HEK293 (cell line): ENCODE data around the gene STK4.

Experiments
- CTCF ChIA-PET: fragments of 350-600 bp; formaldehyde crosslinking; extraction: SDS; loops from one replicate; lab custom pipeline; 2021; ENCODE audit warnings: antibody characterized with exemption; lab: Yijun Ruan, JAX
- POLR2A ChIA-PET: fragments of 300-600 bp; formaldehyde crosslinking; extraction: SDS; loops from one replicate; lab custom pipeline; 2020; ENCODE audit warnings: antibody characterized with exemption, inconsistent platforms; lab: Yijun Ruan, JAX
- H3K27ac ChIP-seq: fragments of 200-500 bp; sonication (Bioruptor generic); 2 replicates; pipeline ENCODE4 v1.5.1; 2014; ENCODE audit warnings: low read depth, low read length, control low read depth, inconsistent platforms; ENCODE audit errors: extremely low read depth
- H3K36me3 ChIP-seq, 2 experiments: fragments of 200-500 bp in 1 of 2; sonication (Bioruptor generic) in 1 of 2; 1 replicate in 1 of 2; 2 replicates in 1 of 2; pipeline ENCODE4 v1.5.1; 2014 to 2017; ENCODE audit warnings: inconsistent platforms in 2 of 2, low read length in 2 of 2; ENCODE audit not compliant: control insufficient read depth in 2 of 2, insufficient read depth in 1 of 2
- H3K4me1 ChIP-seq: fragments of 200-500 bp; sonication (Bioruptor generic); 2 replicates; pipeline ENCODE4 v1.5.1; 2014; ENCODE audit warnings: mild to moderate bottlenecking, low read length, inconsistent platforms; ENCODE audit not compliant: control insufficient read depth, insufficient read depth
- H3K4me3 ChIP-seq: 2 replicates; pipeline ENCODE4 v1.5.1; 2011; ENCODE audit warnings: low read depth, mild to moderate bottlenecking, control low read depth, low read length, moderate library complexity
- H3K9me3 ChIP-seq: fragments of 200-500 bp; sonication (Bioruptor generic); 2 replicates; pipeline ENCODE4 v1.5.1; 2014; ENCODE audit warnings: low read depth, low read length, inconsistent platforms; ENCODE audit not compliant: control insufficient read depth, insufficient read depth
- BCL11B ChIP-seq: fragments of 450-650 bp; formaldehyde crosslinking; IDR thresholded peaks from 2 replicates; pipeline ENCODE4 v1.5.1; 2016; ENCODE audit warnings: low read depth, missing biosample characterization, missing genetic modification characterization
- EGR2 ChIP-seq: fragments of 450-650 bp; formaldehyde crosslinking; IDR thresholded peaks from 2 replicates; pipeline ENCODE4 v1.5.1; 2016; ENCODE audit warnings: low read depth, missing biosample characterization, missing genetic modification characterization
- KLF10 ChIP-seq: fragments of 450-650 bp; IDR thresholded peaks from 2 replicates; pipeline ENCODE4 v1.5.1; 2018; ENCODE audit warnings: missing biosample characterization, mild to moderate bottlenecking, missing genetic modification characterization
- KLF7 ChIP-seq: fragments of 450-650 bp; formaldehyde crosslinking; IDR thresholded peaks from 2 replicates; pipeline ENCODE4 v1.5.1; 2016; ENCODE audit warnings: missing biosample characterization, missing genetic modification characterization, borderline replicate concordance
- PBX3 ChIP-seq: sonication (generic); formaldehyde crosslinking; IDR thresholded peaks from 2 replicates; pipeline ENCODE4 v1.8.1; 2022; ENCODE audit warnings: mild to moderate bottlenecking, moderate library complexity, missing genetic modification reagents
- REPIN1 ChIP-seq: fragments of 450-650 bp; formaldehyde crosslinking; IDR thresholded peaks from 2 replicates; pipeline ENCODE4 v1.5.1; 2017; ENCODE audit warnings: missing biosample characterization, missing genetic modification characterization, low read depth
- SP3 ChIP-seq: fragments of 450-650 bp; formaldehyde crosslinking; IDR thresholded peaks from 2 replicates; pipeline ENCODE4 v1.5.1; 2016; ENCODE audit warnings: missing biosample characterization, missing genetic modification characterization
- WT1 ChIP-seq: fragments of 450-650 bp; formaldehyde crosslinking; IDR thresholded peaks from 2 replicates; pipeline ENCODE4 v1.5.1; 2016; ENCODE audit warnings: missing biosample characterization, missing genetic modification characterization
- ZFP37 ChIP-seq: fragments of 450-650 bp; formaldehyde crosslinking; IDR thresholded peaks from 2 replicates; pipeline ENCODE4 v1.5.1; 2016; ENCODE audit warnings: missing biosample characterization, missing genetic modification characterization
- ZNF121 ChIP-seq: fragments of 450-650 bp; formaldehyde crosslinking; IDR thresholded peaks from 2 replicates; pipeline ENCODE4 v1.5.1; 2016; ENCODE audit warnings: missing biosample characterization, missing genetic modification characterization
- ZNF239 ChIP-seq: fragments of 450-650 bp; formaldehyde crosslinking; IDR thresholded peaks from 2 replicates; pipeline ENCODE4 v1.5.1; 2016; ENCODE audit warnings: missing biosample characterization, missing genetic modification characterization
- ZNF394 ChIP-seq: fragments of 450-650 bp; formaldehyde crosslinking; IDR thresholded peaks from 2 replicates; pipeline ENCODE4 v1.5.1; 2016; ENCODE audit warnings: missing biosample characterization, missing genetic modification characterization, mild to moderate bottlenecking, moderate library complexity, borderline replicate concordance
- ZNF530 ChIP-seq: fragments of 450-650 bp; formaldehyde crosslinking; IDR thresholded peaks from 2 replicates; pipeline ENCODE4 v1.5.1; 2016; ENCODE audit warnings: low read depth, missing biosample characterization, missing genetic modification characterization
- ZNF544 ChIP-seq: fragments of 450-650 bp; formaldehyde crosslinking; IDR thresholded peaks from 2 replicates; pipeline ENCODE4 v1.5.0; 2017; ENCODE audit warnings: missing biosample characterization, missing genetic modification characterization
- ZNF660 ChIP-seq: fragments of 450-650 bp; IDR thresholded peaks from 2 replicates; pipeline ENCODE4 v1.5.1; 2018; ENCODE audit warnings: missing biosample characterization, mild to moderate bottlenecking, missing genetic modification characterization
- TF ChIP-seq, protein P1 (sequence below): fragments of 450-650 bp; formaldehyde crosslinking; IDR thresholded peaks from 2 replicates; pipeline ENCODE4 v1.5.1; 2016; ENCODE audit warnings: missing biosample characterization, missing genetic modification characterization
- TF ChIP-seq, protein P2 (sequence below): fragments of 450-650 bp; formaldehyde crosslinking; IDR thresholded peaks from 2 replicates; pipeline ENCODE4 v1.5.1; 2016; ENCODE audit warnings: missing biosample characterization, missing genetic modification characterization

The STK4 gene

DNA sequence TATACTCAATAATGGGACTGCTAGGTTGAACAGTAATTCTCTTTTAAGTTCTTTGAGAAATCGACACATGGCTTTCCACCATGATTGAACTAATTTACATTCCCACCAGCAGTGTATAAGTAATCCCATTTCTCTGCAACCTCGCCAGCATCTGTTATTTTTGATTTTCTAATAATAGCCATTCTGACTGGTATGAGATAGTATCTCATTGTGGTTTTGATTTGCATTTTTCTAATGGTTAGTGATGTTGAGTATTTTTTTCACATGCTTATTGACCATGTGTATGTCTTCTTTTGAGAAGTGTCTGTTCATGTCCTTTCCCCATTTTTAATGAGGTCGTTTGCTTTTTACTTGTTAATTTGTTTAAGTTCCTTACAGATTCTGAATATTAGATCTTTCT lies 66.5 kb downstream of the STK4 start:
- H3K9me3 ChIP-seq = no peaks in the 10 kb centered on the region
- peaks cover 11% of the 10 kb centered on the region for H3K4me1 ChIP-seq
- peaks cover under 1 to 12% of the 10 kb centered on the region in 2 experiments; a peak in 2 of 3 replicates for H3K36me3 ChIP-seq
- ChIA-PET POLR2A (no interaction called here), CTCF (interaction anchor here (0.7 to 1.7 kb wide), 3 partner anchors 11 to 258 kb away, joined by 3 to 5 read pairs (median 4); no protein-coding TSS in a partner anchor)
- TF ChIP-seq KLF10 (tag by site-specific recombination) (no peak), REPIN1 (no peak), WT1 (tag by site-specific recombination) (no peak), ZNF660 (tag by site-specific recombination) (no peak), EGR2 (tag by site-specific recombination) (no peak), ZNF544 (tag by site-specific recombination) (no peak), ZFP37 (tag by site-specific recombination) (no peak), SP3 (tag by site-specific recombination) (no peak), ZNF530 (tag by site-specific recombination) (no peak), ZNF239 (tag by site-specific recombination) (no peak), KLF7 (no peak), ZNF394 (no peak), ZNF121 (tag by site-specific recombination) (no peak), BCL11B (no peak)
- TF ChIP-seq, protein P1, sequence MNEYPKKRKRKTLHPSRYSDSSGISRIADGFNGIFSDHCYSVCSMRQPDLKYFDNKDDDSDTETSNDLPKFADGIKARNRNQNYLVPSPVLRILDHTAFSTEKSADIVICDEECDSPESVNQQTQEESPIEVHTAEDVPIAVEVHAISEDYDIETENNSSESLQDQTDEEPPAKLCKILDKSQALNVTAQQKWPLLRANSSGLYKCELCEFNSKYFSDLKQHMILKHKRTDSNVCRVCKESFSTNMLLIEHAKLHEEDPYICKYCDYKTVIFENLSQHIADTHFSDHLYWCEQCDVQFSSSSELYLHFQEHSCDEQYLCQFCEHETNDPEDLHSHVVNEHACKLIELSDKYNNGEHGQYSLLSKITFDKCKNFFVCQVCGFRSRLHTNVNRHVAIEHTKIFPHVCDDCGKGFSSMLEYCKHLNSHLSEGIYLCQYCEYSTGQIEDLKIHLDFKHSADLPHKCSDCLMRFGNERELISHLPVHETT = no peak
- H3K4me3 ChIP-seq = no peak overlapping the region
- H3K27ac ChIP-seq = no peak overlapping the region

DNA sequence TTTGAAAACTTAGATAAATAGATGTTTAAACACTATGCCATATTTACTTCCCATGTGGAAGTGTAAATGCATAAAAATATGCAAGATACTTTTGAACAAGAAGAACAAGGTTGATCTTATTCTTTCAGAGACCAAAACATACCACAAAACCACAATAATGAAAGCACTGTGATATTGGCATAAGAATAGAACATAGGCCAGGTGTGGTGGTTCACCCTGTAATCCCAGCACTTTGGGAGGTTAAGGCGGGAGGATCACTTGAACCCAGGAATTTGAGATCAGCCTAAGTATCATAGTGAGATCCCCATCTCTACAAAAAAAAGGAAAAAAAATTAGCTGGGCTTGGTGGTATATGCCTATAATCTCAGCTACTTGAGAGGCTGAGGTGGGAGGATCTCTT lies 68.1 kb downstream of the STK4 start:
- Histone ChIP-seq H3K4me1 (peaks cover 13% of the 10 kb centered on the region), H3K27ac (no peak overlapping the region)
- TF ChIP-seq, protein P2, sequence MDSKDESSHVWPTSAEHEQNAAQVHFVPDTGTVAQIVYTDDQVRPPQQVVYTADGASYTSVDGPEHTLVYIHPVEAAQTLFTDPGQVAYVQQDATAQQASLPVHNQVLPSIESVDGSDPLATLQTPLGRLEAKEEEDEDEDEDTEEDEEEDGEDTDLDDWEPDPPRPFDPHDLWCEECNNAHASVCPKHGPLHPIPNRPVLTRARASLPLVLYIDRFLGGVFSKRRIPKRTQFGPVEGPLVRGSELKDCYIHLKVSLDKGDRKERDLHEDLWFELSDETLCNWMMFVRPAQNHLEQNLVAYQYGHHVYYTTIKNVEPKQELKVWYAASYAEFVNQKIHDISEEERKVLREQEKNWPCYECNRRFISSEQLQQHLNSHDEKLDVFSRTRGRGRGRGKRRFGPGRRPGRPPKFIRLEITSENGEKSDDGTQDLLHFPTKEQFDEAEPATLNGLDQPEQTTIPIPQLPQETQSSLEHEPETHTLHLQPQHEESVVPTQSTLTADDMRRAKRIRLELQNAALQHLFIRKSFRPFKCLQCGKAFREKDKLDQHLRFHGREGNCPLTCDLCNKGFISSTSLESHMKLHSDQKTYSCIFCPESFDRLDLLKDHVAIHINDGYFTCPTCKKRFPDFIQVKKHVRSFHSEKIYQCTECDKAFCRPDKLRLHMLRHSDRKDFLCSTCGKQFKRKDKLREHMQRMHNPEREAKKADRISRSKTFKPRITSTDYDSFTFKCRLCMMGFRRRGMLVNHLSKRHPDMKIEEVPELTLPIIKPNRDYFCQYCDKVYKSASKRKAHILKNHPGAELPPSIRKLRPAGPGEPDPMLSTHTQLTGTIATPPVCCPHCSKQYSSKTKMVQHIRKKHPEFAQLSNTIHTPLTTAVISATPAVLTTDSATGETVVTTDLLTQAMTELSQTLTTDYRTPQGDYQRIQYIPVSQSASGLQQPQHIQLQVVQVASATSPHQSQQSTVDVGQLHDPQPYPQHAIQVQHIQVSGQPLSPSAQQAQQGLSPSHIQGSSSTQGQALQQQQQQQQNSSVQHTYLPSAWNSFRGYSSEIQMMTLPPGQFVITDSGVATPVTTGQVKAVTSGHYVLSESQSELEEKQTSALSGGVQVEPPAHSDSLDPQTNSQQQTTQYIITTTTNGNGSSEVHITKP = 0 out of 2 replicates have a peak, but pooled peaks have one; percentile 35
- no peak for TF ChIP-seq PBX3 (CRISPR knock-in tag)
- TF ChIP-seq, all 188 proteins: peak for 1
- no peak overlapping the region for H3K4me3 ChIP-seq
- ChIA-PET CTCF (interaction anchor here (0.6 to 2.1 kb wide), 6 partner anchors 10 to 195 kb away, joined by 3 to 9 read pairs (median 4); no protein-coding TSS in a partner anchor), POLR2A (no interaction called here)
- H3K36me3 ChIP-seq = peaks cover 0 to 6% of the 10 kb centered on the region in 2 experiments; a peak in 2 of 3 replicates
- H3K9me3 ChIP-seq = no peaks in the 10 kb centered on the region
